CD4-positive, alpha-beta T cell treated with Interleukin-4 for 4 hours (primary cell): ENCODE results near the gene PI16.
"Not testable (repeated sequence)": the region's sequence is repeated elsewhere in the genome, so short reads cannot be mapped to it uniquely, and the experiment has no call there.

Source experiments
- DNase-seq: peaks from one replicate; pipeline ENCODE4 v3.0.0-alpha.2; 2020

The PI16 gene

DNA sequence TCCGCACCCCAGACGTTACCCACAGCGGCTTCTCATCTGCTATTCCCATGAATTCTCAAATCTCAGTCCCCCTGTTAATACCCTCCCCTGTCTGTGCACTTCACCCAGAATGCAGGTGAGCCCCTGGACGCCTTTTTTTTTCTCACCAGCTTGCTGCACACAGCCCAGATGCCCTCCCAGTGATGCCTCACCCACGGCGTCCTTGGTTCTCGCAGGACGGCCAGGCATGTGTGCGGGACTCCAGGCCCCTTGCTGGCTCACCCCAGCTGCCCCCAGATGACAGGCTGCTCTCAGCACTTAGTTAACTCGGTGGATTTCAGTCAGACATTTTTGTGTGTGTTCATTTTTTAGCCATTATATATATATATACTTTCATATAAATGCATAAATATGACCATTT is 25.4 kb upstream of the PI16 start:
- no peak for DNase-seq

DNA sequence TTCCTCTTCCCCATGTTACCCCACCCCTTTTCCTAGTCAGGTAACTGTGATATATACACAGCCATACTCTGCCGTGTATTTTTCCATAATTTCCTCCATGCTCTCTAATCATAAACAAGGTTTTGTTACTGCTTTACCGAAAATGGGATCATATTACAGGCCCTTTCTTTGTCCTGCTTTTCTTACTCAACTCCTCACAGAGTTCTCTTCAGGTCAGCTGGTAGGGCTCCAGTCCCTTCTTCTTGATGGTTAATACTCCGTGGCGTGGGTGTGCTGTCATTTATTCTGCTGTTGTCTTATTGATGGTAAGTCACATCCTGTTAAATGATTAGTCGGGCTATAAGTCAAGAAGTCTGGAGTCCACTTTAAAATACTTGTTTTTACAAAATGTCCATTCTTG is 24.9 kb upstream of the PI16 start:
- DNase-seq, result no peak

DNA sequence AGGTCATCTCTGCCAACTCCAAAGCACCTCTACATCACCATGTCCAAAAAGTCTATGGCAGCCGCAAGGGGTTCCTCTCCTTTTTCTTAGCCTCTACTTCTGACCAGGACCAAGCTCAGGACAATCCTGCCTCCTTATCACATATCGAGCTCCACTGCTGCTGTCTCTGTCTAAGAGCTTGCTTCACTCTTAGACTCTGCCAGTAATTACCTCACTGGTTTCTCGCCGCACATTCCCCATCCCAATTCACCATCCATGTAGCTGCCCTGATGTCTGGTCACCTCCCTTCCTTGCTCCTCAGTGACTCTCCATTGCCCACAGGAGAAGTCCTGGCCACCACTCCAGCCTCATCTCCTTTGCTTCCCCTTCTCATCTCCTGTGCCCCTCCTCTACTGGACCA is 24.1 kb upstream of the PI16 start:
- DNase-seq, result no peak

DNA sequence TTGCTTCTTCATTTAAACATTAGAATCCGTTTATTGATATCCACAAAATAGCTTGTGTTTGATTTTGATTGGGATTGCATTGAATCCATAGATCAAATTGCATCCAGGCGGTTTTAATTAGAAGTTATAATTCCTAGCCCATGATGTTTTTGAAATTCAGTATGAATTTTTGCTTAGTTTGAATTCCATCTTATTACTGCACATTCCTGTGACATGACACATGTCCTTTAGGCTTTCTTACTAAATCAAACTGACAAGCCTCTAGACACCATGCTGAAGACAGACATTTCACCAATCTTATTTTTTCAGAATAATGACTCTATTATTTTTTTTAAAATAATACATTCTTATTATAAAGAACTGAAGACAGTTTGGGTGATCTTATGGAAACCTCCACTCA is 21.4 kb upstream of the PI16 start:
- no peak for DNase-seq

DNA sequence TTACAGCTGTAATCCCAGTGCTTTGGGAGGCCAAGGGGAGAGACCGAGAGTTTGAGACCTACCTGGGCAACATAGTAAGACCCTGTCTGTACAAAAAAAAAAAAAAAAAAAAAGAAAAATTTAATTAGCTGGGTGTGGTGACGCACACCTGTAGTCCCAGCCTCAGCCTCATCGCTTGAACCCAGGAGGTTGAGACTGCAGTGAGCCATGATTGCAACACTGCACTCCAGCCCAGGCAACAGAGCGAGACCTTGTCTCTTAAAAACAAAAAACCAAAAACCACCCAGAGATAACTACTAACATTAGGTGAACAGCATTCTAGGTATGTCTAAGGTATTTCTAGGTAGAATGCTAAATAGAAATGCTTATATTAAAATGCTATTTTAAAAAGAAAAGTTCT is 21.0 kb upstream of the PI16 start:
- no peak for DNase-seq

DNA sequence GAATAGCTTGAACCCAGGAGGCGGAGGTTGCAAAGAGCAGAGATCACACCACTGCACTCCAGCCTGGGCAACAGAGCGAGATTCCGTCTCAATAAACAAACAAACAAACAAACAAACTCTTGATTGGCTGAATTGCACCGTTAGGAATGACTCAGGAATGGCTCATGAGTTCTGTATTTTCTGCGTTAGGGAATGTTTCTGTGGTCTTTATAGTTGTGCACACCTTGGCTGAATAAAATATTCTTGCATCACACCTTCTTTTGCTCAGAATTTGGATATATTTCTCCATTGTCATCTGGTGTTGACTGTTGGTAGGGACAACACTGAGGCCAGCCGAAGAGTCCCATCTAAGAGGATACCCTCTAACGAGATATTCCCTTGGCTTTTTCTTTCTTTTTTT is 19.6 kb upstream of the PI16 start:
- no peak for DNase-seq

DNA sequence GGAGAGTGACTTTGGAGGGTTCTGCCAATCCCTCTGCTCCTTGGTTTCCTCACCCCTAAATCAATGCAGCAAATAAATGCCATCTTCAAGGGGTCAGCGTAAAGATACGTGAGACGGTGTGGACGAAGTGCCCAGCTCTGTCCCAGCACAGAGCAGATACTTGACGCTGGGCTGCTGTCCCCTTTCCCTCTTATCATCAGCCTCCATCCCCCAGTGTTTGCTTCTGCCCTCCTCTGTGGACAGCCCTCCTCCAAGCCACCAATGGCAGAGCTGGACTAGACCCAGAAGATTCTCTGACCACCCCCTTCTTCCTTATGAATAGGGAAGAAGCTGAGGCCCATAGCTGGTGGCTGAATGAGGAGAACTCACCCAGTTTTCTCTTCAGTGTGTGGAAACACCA is 17.7 kb upstream of the PI16 start:
- DNase-seq, result no peak

DNA sequence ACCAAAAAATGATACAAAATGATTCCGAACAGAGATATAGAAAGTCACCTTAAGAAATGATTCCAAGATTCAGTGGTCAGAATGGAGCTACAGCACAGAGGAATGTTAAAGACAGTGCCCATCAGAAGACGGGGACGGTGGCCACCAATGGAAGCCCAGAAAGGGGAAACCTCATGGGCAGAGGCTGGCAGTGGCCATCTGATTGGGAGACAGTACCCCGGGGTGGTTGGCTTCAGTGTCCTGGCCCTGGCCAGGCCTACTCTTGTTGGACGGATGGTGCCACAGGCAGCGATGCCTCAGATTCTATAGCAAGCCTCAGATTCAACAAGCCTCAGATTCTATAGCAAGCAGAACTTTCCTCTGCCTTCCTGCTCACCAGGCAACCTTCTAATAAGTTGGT is 16.6 kb upstream of the PI16 start:
- no peak for DNase-seq

DNA sequence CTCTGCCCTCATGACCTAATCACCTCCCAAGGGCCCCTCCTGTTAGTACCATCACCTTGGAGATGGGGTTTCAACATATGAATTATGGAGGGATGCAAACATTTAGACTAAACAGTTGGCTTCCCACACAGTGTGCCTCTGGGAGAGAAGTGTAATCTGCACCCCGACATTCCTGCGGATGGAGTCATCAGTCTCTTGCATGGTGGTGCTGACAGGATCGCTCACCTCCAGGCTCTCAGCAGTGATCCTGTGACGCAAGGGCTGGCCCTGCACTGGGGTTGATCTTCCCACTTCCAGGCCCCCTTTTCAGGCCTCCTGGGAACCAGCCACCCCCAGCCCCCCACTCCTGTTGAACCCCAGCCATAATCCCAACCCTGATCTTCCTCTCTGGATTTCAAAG is 16.0 kb upstream of the PI16 start:
- no peak for DNase-seq

DNA sequence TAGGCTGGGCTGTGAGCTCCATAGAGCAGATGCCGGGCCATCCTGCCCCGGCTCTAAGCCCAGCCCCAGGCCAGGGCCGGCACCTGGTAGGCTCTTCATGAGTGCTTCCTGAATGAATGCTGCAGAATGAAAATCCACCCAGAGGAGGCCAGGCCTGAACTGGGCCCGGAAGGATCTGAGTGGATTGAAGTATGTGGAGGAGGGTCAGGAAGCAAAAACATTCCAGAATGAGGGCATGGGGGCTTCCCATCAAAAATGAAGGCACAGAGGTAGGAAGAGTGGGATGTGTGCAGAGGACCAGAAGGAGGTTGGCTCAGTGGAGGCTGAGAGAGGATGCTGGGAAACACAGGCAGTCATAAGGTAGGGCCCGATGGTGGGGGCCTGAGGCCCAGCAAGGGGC is 15.5 kb upstream of the PI16 start:
- not testable (repeated sequence) for DNase-seq

DNA sequence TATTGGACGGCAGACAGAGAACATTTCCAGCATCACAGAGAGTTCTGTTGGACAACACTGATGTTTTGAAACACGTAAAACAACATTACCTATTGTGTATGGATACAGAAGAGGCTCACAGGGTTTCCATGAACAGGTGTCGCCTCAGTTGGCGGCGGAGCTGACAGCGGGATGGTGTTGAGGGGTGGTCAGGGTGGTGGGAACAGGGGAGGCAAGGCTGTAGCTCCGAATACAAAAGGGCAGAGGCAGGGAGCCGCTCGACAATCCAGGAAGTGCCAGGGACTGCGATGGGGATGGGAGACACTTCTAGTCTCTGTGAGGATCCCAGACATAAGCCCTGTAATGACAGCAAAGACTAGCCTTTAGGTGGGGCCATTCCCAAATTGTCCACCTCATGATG is 14.5 kb upstream of the PI16 start:
- no peak for DNase-seq

DNA sequence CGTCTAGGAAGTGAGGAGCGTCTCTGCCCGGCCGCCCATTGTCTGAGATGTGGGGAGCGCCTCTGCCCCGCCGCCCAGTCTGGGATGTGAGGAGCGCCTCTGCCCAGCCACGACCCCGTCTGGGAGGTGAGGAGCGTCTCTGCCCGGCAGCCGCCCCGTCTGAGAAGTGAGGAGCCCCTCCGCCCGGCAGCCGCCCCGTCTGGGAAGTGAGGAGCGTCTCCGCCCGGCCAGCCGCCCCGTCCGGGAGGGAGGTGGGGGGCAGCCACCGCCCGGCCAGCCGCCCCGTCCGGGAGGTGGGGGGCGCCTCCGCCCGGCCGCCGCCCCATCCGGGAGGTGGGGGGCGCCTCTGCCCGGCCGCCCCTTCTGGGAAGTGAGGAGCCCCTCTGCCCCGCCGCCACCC is 13.0 kb upstream of the PI16 start:
- not testable (repeated sequence) for DNase-seq

DNA sequence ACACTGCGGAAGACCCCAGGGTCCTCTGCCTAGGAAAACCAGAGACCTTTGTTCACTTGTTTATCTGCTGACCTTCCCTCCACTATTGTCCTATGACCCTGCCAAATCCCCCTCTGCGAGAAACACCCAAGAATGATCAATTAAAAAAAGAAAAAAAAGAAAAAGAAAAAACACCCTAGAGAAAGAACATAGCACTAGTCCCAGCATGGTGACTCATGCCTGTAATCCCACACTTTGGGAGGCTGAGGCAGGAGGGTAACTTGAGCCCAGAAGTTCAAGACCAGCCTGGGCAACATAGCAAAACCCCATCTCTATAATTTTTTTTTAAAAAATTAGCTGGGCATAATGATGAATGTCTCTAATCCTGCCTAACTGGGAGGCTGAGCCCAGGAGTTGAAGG is 12.2 kb upstream of the PI16 start:
- DNase-seq, result not testable (repeated sequence)

DNA sequence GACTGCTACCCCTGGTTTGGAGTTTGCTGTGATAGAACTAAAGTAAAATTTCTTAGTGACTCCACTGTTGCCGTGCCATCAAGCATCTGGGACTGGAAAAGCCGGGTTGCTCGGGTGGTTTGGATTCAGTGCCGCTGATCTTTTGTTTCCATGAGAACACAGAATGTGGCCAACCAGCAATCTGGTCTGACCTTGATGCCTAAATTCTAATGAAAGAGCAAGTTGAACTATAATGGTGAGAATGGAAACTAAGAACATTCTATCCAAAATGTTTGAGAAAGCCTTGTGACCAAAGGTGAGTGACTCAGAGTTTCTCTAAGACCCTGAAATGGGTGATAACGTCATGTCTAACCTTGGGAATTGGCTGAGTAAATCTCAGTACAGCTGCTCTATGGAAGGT is 9.9 kb upstream of the PI16 start:
- no peak for DNase-seq

DNA sequence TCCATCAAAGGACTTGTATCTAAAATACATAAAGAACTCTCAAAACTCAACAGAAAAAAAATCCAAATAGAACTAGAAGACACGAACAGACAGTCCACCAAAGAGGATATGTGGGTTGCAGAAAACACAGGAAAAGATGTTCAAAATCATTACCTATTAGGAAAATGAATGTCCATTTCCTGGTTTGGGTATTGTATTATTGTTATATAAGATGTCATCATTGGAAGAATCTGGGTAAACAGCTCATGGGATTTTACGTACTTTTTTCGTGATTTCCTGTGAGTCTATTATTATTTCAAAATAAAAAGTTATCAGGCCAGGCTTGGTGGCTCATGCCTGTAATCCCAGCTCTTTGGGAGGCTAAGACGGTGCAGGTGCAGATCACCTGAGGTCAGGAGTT is 9.2 kb upstream of the PI16 start:
- DNase-seq, result no peak

DNA sequence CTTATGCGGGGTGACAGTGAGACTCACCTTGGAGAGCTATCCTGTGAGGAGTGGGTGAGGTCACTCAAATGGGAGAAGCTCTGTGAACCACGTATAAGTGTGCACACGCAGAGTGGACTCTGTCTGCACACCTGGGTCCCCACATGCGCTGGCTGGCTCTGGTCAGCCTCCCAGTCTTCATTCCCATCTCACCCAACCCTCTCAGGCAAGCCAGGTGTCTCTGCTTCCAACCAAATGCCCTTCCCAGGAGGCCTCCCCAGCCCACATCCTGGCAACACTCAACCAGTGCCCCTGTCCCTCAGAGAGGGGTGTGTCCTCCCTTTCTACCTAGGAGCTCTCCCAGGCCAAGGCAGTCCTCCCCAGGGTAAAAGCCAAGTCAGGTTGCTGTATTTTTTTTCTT is 8.0 kb upstream of the PI16 start:
- DNase-seq, result no peak

DNA sequence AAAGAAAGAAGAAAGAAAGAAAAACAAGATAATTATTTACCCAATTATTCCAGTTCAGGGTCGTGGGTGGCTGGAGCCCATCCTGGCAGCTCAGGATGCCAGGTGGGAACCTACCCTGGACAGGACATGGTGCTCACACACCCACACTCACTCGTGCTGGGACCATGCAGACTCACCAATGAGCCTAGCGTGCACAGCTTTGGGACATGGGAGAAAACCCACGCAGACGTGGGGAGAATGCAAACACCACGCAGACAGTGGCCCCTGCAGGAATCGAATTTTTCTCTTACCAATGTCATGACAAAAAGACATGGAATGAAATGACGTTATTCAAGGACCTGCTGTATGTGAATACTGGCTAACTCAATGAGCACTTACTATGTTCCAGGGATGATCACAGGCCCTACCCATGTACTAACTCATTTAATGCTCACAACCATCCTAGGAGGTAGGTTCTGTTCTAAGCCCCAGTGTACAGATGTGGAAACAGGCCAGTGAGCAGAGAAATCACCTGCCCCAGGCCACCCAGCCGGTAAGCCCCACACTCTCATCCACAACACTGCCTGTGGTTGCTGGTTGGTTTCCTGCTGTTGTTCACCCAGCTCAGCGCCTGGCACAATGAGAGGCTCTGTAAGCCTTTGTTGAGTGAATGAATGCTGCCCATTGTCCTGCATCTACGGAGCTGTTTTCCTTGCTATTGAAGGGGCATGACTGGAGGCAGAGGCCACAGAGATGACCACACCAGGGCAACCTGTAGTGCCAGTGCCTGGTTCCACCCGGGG is 6.8 kb upstream of the PI16 start:
- DNase-seq, result peak; percentile 70

DNA sequence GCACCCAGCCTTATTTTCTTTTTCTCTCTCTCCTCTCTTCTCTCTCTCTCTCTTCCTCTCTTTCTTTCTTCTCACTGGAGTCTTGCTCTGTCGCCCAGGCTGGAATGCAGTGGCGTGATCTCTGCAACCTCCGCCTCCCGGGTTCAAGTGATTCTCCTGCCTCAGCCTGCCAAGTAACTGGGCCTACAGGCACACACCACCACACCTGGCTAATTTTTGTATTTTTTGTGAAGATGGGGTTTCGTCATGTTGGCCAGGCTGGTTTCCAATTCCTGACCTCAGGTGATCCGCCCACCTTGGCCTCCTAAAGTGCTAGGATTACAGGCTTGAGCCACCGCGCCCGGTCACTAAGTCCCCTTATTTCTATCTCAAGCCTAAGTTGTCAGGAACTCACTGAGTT is 5.5 kb upstream of the PI16 start:
- not testable (repeated sequence) for DNase-seq

DNA sequence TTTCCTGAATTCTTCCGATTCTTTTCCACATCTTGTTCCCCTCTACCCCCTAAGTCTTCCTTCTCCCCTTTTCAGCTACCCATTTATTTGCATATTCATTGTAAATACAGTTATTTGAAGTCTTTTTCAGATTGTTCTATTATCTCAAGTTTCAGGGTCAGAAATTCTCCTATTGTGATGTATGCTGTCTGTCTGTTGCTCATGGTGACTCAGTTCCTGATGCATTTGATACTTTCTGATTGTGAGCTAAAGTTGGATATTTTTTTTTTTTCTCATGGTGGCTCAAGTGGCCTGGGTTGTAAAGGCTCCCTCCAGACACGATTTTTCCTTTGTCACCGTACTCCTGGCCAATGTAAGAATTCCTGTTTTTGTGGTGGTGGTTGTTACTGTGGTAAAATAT is 4.9 kb upstream of the PI16 start:
- no peak for DNase-seq

DNA sequence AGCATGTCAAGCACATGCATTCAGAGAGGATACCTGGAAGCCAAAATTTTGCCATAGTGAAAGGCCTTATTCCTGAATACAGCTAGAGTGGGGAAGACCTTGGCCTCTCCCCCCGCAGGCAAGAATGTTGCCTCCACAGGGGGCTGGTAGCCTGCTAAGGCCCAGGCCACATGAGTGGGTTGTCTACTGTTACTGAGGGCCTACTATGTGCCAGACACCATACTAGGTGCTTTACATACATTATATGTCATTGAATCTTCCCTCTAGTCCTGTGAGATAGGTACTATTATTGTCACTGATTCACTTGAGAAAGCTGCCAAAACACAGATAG is 642 bp upstream of the PI16 start:
- DNase-seq, result no peak

DNA sequence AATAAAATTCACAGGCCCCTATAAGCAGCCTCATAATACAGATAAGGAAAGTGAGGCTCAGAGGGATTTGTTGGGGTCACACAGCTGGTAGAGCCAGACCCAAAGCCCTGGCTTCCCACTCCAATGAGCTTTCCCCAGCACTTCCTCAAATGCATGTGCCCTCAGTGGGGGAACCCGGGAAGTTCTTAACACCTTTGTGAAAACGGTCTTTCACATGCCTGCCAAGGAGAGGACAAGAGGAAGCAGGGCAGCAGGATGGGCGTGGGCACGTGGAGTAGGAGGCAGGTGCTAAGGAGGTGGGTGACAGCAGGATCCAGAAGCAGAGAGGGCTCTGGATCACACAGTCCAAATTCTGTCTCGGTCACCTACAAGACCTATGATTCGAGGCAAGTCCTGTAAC is 598 bp downstream of the PI16 start:
- DNase-seq, result no peak

DNA sequence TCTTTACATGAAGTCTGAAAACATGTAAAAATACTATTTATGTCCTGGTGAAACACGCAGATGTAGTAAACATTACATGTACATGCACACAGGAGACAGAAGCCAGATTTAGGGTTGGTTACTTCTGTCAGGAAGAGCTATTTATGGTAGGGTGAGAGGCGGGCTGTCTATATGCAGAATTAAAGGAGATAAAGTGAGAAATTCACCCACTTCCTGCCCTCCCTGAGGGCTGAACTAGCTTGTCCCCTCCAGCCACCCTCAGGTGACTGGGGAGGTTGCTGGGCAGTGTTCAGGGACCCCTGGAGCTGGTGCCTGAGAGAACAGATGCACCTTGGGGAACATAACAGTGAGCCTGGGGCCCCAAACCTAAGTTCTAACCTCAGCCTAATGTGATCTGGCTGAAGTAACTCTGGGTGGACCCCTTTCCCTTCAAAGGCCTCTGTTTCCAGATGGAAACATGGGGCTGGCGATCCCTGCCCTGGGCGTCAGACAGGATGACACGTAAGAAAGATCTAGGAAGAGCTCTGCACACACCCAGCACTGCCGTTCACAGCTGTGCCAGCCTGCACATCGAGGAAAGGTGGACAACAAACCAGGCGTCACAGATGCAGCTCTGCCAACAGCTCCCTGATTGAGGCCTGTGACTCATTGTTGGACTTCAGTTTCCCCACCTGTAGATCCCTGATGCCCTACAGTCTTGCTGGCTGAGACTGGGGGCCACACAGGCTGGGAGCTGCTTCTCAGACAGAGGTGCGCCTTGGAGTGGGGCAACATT is 1.3 kb downstream of the PI16 start:
- DNase-seq, result no peak

DNA sequence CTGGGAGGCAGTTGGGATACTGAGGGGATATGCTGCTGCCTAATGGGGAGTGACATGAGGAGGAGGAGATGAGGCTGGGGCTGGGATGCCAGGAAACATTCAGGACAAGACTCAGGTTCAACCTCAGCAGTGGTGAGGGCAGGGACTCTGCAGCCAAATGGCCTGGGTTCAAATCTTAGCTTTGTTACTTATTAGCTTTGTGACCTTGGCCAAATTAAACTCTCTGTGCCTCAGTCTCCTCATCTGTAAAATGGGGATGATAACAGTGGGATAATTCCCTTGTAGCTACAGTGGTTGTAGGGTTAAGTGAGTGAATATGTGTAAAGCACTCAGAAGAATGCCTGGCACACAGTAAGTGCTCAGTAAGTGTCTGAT is 1.9 kb downstream of the PI16 start:
- no peak for DNase-seq

DNA sequence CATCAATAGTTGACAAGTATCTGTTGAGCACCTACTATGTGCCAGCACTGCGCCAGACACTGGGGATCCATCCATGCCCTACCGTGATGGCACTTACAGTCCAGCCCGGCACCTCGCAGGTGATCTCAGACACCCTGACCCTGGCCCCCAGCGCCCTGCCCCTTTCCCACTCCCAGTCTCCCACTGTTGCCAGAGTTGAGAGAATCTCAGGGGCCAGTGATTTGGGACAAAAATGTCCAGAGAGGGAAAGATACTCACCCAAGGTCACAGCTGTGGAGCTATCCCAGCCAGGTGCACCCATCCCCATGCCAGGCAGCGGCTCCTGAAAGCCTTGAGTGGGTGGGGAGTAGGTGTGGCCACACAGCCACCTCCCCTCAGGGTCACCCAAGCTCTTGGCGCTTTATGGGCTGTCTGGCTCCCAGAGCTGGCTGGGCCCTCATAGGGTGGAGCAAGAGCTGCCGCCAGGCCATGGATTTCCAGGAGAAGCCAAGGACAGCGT is 3.3 kb downstream of the PI16 start:
- DNase-seq, result no peak
